Heart left ventricle (tissue), 13 donors: Measurements from ENCODE around the gene CADM2.

Experiments
- POLR2A ChIP-seq, 2 donors: fragments of 450-650 bp; IDR thresholded peaks; one replicate each; pipeline ENCODE4 v1.6.1; 2017; ENCODE audit warnings: antibody characterized with exemption in 2 of 2, mild to moderate bottlenecking in 2 of 2, moderate library complexity in 2 of 2
- TF ChIP-seq, protein P1 (sequence below), 12 donors: fragments of 200-600 bp; sonication (generic) in 4 of 12; IDR thresholded peaks; one replicate each; pipeline versions ENCODE4 v1.5.0 to v1.8.0; 2018 to 2022; ENCODE audit warnings: antibody characterized with exemption in 12 of 12, mild to moderate bottlenecking in 5 of 12
- donor health status: ischemic (EF 13 %, LVEDD 7.1; RV severe dilation, severe dysfunction).
- donor health status: DM: no; HTN: yes; CAD: no.
- donor health status: DM: no; HTN: no; CAD: no.
- donor health status: ischemic (EF 25% LVEDD 6.9; RV normal size, moderate dysfunction).
- donor health status: ischemic (EF 25% LVEDD 5.7; RV mildly dilated, moderate dysfunction).
- donor health status: ischemic (EF 35%, LVEDD 5.7; RV mildly dilated, moderate dysfunction).
- donor health status: nonischemic (EF 11% LVEDD 7.7; RV severe dilation, severe dysfunction).
- donor health status: DM: yes; HTN: yes; CAD: no.
- donor health status: PGD.
- donor health status: ischemic (EF 29% LVEDD 5.4; RV normal size, mild dysfunction).
- donor health status: nonischemic (EF 23%, LVEDD 6.1; RV moderate dilation, normal function).

DNA sequence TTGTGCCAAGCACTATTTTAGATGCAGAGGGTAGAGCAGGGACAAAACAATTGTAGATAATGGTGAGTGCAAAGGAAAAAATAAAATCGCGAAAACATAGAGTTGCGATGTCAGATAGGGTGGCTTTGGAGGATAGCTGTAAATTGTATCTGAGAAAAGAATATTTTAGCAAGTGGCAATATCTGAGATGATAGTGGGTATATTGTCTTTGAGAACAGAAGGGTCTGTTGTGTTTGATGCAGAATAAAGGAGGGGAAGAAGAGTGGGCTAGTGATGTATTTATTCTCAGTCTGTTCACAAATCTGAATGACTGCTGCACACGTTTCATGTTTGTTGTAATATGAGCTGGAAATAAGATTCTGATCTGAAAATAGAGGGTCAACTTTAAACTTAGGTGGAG, 396.8 kb downstream of the CADM2 start:
- TF ChIP-seq, protein P1, sequence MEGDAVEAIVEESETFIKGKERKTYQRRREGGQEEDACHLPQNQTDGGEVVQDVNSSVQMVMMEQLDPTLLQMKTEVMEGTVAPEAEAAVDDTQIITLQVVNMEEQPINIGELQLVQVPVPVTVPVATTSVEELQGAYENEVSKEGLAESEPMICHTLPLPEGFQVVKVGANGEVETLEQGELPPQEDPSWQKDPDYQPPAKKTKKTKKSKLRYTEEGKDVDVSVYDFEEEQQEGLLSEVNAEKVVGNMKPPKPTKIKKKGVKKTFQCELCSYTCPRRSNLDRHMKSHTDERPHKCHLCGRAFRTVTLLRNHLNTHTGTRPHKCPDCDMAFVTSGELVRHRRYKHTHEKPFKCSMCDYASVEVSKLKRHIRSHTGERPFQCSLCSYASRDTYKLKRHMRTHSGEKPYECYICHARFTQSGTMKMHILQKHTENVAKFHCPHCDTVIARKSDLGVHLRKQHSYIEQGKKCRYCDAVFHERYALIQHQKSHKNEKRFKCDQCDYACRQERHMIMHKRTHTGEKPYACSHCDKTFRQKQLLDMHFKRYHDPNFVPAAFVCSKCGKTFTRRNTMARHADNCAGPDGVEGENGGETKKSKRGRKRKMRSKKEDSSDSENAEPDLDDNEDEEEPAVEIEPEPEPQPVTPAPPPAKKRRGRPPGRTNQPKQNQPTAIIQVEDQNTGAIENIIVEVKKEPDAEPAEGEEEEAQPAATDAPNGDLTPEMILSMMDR (IDR thresholded peaks at IDR 0.05) = no peak
- TF ChIP-seq POLR2A (IDR thresholded peaks at IDR 0.05) = no peak
